Measurements from ENCODE around the gene AQP12B.

DNA sequence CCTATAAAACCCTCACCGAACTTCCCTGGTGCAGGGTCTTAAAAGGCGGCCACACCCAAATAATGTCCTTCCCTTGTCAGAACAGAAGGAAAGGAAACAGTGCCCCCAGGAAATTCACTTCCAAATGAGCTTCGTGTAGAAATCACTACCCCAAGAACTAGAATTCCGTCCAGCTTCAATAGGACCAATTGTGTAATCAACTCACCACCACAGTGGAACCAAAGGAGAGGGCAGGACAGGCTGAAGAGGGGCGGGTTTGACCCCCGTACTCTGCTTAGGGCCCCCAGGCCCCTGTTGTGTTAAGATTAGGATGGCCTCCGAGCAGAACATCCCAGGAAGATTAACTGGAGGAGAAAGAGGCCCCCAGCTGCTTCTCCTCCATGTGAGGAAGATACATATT, 33.4 kb downstream of the AQP12B start:
- TF ChIP-seq, protein P1, sequence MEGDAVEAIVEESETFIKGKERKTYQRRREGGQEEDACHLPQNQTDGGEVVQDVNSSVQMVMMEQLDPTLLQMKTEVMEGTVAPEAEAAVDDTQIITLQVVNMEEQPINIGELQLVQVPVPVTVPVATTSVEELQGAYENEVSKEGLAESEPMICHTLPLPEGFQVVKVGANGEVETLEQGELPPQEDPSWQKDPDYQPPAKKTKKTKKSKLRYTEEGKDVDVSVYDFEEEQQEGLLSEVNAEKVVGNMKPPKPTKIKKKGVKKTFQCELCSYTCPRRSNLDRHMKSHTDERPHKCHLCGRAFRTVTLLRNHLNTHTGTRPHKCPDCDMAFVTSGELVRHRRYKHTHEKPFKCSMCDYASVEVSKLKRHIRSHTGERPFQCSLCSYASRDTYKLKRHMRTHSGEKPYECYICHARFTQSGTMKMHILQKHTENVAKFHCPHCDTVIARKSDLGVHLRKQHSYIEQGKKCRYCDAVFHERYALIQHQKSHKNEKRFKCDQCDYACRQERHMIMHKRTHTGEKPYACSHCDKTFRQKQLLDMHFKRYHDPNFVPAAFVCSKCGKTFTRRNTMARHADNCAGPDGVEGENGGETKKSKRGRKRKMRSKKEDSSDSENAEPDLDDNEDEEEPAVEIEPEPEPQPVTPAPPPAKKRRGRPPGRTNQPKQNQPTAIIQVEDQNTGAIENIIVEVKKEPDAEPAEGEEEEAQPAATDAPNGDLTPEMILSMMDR (IDR thresholded peaks at IDR 0.05), result no peak
- TF ChIP-seq ZFX (IDR thresholded peaks at IDR 0.05; ENCODE audit: borderline replicate concordance), result no peak
